T47D (cell line): ENCODE results near the gene IL1RAPL2.

Source experiments
- DNase-seq, 2 experiments: peaks; one replicate each; pipeline versions ENCODE4 v3.0.0 to v3.0.0-alpha.2; 2011 to 2012; ENCODE audit warnings: low read depth in 1 of 2, low spot score in 1 of 2
- JUND ChIP-seq: IDR thresholded peaks from 2 replicates; pipeline ENCODE4 v1.6.1; 2012; ENCODE audit warnings: low read depth
- in situ Hi-C: cut with HindIII; loops from 2 replicates; pipeline ENCODE4 v1.10.0; 2016; ENCODE audit warnings: low sequenced_read_pairs, low pct_unique_long_range_greater_than_20kb

The IL1RAPL2 gene

DNA sequence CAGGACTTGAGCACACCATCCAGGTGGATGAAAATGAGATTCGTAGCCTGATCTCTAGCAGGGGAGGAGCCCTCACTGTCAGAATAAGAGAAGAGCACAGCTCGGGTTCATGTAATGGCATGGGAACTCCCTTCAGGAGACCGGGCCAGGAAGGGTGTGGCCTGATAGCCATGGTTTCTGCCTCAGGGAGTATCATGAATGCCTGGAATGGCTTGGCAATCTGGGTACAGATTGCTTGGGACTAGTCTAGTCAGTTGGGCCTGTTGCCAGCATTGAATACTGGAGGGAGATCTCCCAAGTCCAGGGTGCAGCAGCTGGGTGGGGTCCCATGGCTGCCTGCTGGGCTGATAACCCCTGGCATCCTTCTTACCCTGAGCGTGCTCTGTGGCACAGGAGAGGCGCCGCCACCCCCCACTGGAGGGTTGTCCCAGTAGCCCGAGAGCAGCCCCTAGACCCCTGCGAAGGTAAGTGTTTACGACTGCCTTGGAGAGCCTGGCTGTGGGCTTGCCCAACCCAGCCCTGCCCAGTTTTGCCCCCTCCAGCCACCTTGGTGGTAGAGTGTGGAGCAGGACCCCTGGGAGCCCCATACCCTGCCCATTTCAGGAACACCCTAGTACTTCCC lies 355.7 kb downstream of the IL1RAPL2 start:
- TF ChIP-seq JUND: no peak
- no peak for DNase-seq
- in situ Hi-C loops: no loop called here

- no peak for TF ChIP-seq JUND
- DNase-seq: peak; percentile 1 to 71
- in situ Hi-C loops: no loop called here
These were observed 356.2 kb downstream of the IL1RAPL2 start for GRCh38 chrX:104922206-104922621.

- TF ChIP-seq JUND: no peak
- in situ Hi-C loops: no loop called here
- no peak for DNase-seq
These were observed 363.3 kb downstream of the IL1RAPL2 start for GRCh38 chrX:104929324-104929723.

- DNase-seq: no peak
- in situ Hi-C loops: no loop called here
- TF ChIP-seq JUND: no peak
These were observed 369.6 kb downstream of the IL1RAPL2 start for GRCh38 chrX:104935581-104935980.

GRCh38 chrX:104953251-104953650 lies 387.3 kb downstream of the IL1RAPL2 start:
- in situ Hi-C loops: no loop called here
- no peak for TF ChIP-seq JUND

GRCh38 chrX:104961926-104962325 lies 395.9 kb downstream of the IL1RAPL2 start:
- in situ Hi-C loops: no loop called here
- TF ChIP-seq JUND: no peak
- DNase-seq: no peak

More at GRCh38 chrX:104953251-104953650, 387.3 kb downstream of the IL1RAPL2 start:
- no peak for DNase-seq

DNA sequence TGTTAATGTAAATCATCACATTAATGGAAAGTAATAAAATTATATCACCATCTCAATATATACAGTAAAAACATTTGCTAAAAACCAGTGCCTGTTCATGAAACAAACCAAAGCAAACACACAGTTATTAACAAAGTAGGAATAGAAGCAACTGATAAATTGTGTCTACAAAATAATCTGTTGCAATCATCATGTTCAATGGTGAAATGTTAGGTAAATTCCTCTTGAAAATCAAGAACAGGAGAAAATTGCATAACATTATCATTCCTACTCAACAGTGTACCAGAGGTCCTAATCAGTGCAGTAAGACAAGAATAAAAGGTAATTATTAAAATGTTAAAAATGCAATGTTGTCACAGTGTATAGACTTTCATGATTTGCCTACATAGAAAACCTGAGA lies 402.2 kb downstream of the IL1RAPL2 start:
- in situ Hi-C loops: no loop called here

DNA sequence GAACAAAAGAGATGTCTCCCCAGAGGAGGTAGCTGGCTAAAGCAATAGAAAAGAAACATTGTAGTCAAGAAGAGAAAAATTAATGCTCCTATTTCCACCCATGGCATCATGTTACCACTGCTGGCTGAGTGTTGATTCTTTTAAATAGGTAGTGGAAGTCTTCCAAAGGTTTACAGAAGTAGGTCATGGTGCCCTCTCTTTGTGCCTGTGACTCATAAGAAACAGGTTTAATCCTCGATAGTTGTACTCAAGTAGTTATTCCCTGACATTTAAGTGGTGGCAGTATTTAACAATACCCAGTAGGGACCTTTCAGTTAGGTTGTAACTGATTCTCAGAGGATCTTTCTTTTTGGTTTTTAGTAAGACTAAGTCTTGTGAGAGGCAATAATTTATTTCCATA lies 406.7 kb downstream of the IL1RAPL2 start:
- TF ChIP-seq JUND: no peak
- in situ Hi-C loops: no loop called here
- DNase-seq: peak in 1 of 2 experiments; percentile 76

More for the DNA sequence above, 402.2 kb downstream of the IL1RAPL2 start:
- no peak for TF ChIP-seq JUND
- DNase-seq: no peak

DNA sequence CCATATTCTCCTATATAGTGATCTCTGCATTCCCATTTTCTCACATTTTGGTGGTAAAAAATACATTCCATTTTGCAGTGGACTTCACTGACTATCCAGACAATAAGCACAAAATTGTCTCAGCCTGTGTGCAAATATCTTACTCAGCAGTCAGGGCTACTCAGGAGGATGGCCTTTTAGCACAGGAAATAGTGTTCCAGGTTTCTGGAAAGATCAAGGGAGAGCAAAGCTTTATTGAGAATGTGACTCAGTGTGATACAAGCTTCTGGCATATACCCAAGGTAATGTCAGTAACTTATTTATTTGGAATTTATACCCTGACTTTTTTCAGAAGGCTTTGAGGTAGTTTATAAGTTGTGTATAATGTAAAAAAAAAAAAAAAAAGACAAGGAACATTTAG lies 421.1 kb downstream of the IL1RAPL2 start:
- DNase-seq: no peak
- no peak for TF ChIP-seq JUND
- in situ Hi-C loops: no loop called here

- in situ Hi-C loops: no loop called here
- no peak for DNase-seq
- no peak for TF ChIP-seq JUND
These were observed 422.0 kb downstream of the IL1RAPL2 start for GRCh38 chrX:104988038-104988437.

DNA sequence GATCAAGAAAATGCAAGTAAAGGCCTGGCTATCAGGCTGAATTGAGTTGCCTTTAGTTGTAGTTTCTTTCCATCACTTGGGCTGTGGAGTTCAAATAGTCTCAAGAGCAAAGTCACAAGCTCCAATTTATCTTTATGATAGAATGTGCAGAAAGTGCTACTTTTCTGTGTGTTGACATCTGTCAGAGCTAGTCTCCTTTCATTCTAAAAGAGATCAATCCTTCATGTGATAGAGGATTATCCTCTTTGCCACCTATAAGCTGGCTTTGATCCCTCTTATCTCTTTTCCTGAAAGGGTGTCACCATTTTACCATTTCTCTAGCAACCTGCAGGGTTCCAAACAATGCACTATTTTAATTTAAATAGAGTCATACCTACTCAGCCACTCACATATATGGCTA lies 429.5 kb downstream of the IL1RAPL2 start:
- in situ Hi-C loops: no loop called here
- DNase-seq: no peak
- TF ChIP-seq JUND: no peak

DNA sequence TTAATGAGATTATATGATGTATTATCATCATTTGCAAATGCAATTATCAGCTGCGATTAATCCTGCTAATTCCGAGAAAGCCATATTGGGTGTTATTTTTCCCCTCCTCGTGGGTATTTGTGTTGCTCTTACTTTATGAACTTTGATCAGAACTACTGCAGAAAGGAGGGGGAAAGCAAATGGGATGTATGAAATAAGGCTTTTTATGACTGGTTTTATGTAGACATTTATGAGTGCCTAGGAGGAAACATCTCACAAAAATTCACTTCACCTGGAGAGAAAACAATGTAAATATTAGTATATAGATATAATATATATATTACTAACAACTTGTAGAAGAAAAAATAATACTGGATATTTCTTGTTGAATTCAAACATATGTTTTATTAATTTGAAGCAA lies 440.1 kb downstream of the IL1RAPL2 start:
- no peak for TF ChIP-seq JUND
- no peak for DNase-seq
- in situ Hi-C loops: no loop called here

GRCh38 chrX:105006996-105007395 lies 441.0 kb downstream of the IL1RAPL2 start:
- no peak for DNase-seq
- no peak for TF ChIP-seq JUND
- in situ Hi-C loops: no loop called here

DNA sequence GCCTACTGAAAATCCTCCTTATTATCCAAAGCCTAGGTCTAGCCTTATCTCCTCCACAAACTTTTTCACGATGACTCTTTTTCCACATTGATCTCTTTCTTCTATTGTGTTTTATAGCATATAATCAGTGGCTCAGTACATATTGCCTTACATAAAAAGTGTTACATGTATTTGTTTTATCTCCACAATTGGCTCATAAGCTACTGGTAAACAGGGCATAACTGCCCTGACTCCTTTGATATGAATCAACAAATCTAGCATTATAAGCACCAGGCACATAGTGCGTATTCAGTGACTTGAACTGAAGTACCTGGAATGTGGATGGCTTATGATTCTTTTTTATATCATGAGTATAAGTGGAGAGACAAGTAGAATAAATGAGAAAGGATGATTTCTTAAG lies 447.7 kb downstream of the IL1RAPL2 start:
- TF ChIP-seq JUND: no peak
- peak in 1 of 2 experiments; percentile 5 for DNase-seq
- in situ Hi-C loops: no loop called here
